GM21825 (cell line): Measurements from ENCODE around the gene TLNRD1.

Source experiments
- ATAC-seq: cut with Tn5 transposase; IDR thresholded peaks from one replicate; pipeline ENCODE4 v1.9.1; 2021; ENCODE audit warnings: mild to moderate bottlenecking, moderate library complexity; ENCODE audit not compliant: unreplicated experiment

TLNRD1 gene

DNA sequence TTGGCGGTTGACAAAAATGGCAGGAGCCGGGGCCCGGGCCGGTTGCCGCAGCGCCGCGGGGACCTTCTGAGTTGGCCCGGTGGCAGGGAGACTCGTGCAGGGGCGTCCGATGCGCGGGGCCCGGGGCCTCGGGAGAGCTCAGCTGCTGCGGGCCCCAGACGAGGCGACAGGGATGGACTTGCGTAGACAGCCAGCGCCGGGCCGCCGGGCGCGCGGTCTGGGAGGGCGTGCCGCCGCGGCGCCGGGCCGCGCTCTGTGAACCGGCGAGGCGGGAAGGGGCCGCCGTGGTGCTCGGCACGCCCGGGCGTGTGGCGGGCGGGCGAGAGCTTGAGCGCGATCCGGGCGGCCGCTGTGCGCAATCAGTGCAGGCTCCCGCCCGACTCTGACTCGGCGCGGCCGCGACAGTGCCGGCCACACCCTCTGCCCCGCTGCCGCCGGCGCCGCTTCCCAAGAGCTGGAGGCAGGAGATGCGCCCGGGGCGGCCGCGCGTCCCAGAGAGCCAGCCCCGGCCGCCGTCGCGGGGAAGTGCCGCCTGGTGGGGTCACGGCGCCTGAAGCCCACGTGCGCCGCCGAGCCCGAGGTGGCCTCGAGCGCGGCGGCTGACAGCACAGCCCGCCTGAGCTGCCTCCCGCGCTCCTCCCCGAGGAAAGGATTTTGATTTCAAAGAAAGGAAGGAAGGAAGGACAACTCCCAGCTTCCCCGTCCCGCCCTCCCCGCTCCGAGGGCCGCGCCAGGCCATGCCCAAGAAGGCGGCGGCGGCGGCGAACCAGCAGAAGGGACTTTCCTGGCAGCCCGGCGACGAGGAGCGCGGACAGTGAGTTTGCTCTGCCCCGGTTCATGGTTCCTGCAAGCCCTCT is 657 bp downstream of the TLNRD1 start:
- peak; percentile 26 for ATAC-seq

DNA sequence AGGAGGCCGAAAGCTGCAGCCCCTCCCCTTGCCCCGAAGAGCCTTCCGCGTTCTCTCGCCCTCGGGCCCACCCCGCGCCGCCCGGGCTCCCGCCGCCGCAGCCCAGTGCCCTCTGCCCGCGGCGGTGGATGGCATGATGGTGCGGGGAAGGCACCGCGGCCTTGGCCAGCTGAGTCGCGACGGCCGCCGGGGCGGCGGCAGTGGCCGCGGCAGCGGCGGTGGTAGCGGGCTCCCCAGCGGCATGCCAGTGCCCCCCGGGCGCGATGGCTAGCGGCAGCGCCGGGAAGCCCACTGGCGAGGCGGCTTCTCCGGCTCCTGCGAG is 1.2 kb downstream of the TLNRD1 start:
- ATAC-seq: no peak

DNA sequence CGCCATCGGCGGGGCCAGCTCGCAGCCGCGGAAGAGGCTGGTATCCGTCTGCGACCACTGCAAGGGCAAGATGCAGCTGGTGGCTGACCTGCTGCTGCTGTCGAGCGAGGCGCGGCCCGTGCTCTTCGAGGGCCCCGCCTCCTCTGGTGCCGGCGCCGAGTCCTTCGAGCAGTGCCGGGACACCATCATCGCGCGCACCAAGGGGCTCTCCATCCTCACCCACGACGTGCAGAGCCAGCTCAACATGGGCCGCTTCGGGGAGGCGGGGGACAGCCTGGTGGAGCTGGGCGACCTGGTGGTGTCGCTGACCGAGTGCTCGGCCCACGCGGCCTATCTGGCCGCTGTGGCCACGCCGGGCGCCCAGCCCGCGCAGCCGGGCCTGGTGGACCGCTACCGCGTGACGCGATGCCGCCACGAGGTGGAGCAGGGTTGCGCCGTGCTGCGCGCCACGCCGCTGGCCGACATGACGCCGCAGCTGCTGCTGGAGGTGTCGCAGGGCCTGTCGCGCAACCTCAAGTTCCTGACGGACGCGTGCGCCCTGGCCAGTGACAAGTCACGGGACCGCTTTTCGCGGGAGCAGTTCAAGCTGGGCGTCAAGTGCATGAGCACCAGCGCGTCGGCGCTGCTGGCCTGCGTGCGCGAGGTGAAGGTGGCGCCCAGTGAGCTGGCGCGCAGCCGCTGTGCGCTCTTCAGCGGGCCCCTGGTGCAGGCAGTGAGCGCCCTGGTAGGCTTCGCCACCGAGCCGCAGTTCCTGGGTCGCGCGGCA is 1.8 kb downstream of the TLNRD1 start:
- no peak for ATAC-seq

- ATAC-seq: no peak
Measured at GRCh38 chr15:81003097-81003350, 2.3 kb downstream of the TLNRD1 start.

- no peak for ATAC-seq
Measured at GRCh38 chr15:81006124-81006523, 5.4 kb downstream of the TLNRD1 start.

DNA sequence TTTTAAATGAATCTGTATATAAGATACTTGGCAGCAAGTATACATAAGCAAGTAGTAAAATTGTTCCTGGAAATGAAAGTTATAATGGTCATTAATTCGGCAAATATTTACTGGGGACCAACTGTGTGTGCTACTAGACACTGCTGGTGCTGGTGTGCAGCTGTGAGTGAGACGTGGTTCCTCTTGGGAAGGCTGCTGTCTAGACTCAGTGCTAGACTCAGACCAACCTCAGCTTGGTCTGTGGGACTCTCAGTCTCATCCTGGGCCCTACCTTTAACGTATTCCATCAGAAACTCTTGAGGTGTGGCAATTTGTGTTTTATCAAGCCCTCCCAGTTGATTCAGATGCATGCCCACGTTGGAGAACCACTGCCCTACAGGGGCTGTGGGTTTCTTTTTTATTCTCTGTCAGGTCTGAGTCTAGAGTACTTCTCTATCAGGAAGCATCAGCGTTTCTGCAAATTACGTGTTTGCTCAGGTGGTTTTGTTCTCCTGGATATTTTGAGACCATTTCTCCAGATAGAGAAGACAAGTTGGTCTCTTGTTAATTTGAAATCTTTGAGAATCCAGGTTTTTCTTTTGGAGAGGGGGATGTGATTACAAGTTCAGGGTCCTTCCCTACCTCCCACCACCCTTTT is 6.8 kb downstream of the TLNRD1 start:
- ATAC-seq: no peak

DNA sequence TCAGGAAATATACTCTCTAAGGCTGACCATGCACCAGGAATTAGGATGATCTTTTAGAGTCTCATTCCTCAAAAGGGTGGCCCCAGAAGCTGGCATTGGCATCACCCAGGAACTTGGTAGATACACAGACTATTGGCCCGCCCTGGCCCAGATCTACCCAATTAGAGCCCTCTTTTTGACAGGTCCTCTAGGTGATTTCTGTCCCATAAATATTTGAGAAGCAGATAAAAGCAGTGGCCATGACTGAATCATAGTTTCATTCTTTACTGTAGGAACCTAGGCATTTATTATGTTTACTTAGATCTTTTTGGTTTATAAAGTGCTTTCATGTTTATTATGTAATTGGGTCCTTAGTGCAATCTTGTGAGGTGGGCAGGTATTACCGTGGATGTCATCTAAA is 7.6 kb downstream of the TLNRD1 start:
- ATAC-seq: no peak

- no peak for ATAC-seq
Measured at GRCh38 chr15:81010086-81010485, 9.4 kb downstream of the TLNRD1 start.

DNA sequence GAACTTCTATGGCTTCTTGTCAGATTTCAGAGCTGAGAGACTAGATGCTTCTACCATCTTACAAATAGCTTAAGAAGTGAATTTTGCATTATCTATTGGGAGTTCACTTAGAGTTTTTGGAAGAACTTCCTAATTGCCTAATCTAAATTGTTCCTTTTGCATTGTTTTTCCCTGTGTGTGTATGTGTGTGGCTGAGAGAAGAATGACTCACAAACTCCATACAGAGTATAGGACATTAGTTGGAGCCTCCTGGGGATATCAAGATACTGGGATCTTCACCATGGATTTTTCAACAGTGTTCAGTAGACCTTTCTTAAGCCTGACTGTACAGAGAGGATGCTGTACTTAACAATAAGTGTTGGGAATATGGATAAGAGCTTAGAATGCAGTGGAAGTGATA is 10.9 kb downstream of the TLNRD1 start:
- ATAC-seq: no peak

DNA sequence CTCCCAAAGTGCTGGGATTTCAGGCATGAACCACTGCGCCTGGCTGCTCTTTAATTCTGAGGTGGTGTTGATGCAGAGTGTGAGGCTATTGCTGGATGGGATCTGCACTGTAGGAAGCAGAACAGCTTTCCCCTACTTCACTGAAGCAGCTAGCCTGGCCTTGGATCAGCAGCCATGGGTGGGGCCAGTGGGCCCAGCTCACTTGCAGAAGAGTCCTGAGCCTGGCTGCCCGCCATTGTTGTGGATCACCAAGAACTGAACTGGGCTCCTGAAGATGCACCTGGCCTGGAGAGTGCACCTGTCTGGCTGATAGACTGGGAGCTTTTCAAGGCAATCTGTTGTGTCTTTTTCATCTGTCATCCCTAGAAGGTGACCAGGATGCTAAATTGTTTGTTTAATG is 11.9 kb downstream of the TLNRD1 start:
- no peak for ATAC-seq

- no peak for ATAC-seq
Measured at GRCh38 chr15:81013396-81013929, 12.7 kb downstream of the TLNRD1 start.

- no peak for ATAC-seq
Measured at GRCh38 chr15:81014446-81015093, 13.8 kb downstream of the TLNRD1 start.

DNA sequence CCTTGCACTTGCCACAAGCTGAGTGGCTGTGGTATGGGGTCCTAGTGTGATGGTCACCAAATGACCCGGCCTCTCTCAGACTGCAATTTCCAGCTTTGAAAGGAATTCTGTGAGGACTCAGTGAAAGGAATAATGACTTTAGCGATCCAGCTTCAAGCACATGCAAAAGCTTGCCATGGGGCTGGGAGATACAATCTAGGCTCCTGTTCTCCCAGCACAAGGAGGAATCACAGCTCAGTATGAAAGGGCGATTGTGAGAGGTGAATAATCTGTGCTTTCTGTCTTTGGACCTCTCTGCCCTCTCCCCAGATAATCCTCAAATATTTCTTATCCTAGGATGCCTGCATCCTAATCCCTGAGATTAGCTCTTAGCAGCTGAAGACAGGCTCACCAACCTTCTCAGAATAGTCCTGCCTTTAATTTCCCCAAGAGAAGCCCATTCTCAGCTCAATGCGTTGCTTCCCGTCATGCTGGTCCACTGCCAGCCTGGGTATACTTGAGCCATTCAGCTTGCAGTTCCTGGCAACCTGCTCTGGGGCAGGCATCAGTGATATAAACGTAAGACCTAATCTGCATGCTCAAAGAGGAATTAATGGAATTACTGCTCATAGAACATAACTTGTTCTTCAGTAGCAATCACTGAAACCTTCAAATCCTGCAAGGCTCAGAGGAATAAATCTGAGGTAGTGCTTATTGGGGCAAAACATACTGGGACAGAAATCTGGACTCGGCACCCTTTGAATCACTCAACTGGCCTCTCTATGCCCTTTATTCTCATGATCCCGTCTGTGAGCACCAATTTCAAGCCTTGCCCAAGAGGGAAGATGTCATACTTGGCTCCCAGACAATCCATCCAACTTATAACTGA is 15.1 kb downstream of the TLNRD1 start:
- ATAC-seq: no peak

GRCh38 chr15:81016489-81017068 is 15.9 kb downstream of the TLNRD1 start:
- no peak for ATAC-seq

- no peak for ATAC-seq
Measured at GRCh38 chr15:81018197-81018596, 17.5 kb downstream of the TLNRD1 start.

- ATAC-seq: no peak
Measured at GRCh38 chr15:81021321-81021720, 20.6 kb downstream of the TLNRD1 start.

- peak; percentile 88 for ATAC-seq
Measured at GRCh38 chr15:81023483-81024264, 23.0 kb downstream of the TLNRD1 start.

DNA sequence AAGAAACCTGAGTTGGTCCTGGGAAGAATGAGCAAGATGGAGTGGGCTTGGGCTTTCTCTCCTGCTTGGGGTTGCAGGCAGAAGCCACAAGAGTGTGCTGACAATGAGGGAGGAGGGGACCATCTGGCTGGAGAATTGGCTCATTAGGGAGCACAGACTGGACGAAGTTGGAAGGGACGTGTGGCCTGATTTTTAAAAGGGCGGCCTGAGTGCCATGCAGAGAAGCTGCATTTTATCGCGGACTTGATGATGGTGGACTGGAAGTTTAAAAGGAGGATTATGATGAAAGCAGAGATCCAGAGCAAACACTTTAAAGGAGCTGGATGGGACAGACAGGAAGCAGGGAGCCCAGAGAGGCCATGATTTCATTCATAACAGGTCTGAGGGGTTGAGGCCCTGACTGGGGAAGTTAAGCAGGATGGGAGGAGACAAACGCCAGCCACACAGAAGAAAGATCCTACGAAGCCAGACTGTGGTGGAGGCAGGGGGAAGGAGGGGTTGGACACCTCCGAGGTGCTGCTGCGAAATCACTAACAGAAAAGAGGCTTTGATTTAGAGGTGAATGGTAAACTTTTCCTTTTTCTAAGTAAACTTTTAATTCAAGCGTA is 23.6 kb downstream of the TLNRD1 start:
- no peak for ATAC-seq

DNA sequence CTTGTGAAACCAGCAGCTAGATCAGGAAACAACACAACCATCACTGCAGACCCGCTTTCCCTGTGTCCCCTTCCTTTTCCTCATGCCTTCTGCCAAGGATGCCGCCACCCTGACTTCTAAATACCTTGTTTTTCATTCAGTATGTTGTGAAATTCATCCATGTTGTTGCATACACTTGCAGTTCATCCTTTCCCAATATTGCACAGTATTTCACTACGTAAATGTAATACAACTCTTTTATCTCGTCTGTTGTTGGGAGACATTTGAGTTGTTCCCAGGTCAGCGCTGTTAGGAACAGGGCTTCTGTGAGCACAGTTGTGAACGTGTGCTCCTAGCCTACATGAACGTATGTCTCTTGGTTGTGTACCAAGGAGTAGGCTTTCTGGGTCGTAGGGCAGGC is 24.2 kb downstream of the TLNRD1 start:
- no peak for ATAC-seq
